Stimulated activated CD8-positive, alpha-beta memory T cell treated with anti-CD3 and anti-CD28 coated beads, Interleukin-12 subunit alpha, Interleukin-12 subunit beta, amount 100 ng/mL, for 4 hours (primary cell): ENCODE measurements around the gene CEACAM18.
"Not testable (repeated sequence)": the region's sequence is repeated elsewhere in the genome, so short reads cannot be mapped to it uniquely, and the experiment has no call there.

Source experiments
- DNase-seq: peaks from one replicate; pipeline ENCODE4 v3.0.0-alpha.2; 2020; ENCODE audit warnings: low read depth

The CEACAM18 gene

DNA sequence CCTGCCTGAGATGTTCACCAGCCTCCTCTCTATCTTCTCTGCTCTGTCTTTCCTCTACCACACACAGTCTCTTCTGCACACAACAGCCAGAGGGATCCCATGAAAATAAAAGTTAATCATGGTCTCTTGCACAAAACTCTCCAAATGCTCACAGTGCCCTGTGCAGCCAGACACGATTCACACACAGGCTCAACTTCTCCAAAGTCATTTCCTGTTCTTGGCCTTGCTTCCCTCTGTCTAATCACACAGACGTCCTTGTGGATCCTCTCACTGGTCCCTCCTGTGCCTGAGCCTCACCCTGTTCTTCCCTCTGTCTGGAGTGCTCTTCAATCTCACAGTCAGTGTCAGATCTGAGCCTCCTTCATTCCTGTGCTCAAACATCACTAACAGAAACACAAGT is 15.4 kb downstream of the CEACAM18 start:
- no peak for DNase-seq

DNA sequence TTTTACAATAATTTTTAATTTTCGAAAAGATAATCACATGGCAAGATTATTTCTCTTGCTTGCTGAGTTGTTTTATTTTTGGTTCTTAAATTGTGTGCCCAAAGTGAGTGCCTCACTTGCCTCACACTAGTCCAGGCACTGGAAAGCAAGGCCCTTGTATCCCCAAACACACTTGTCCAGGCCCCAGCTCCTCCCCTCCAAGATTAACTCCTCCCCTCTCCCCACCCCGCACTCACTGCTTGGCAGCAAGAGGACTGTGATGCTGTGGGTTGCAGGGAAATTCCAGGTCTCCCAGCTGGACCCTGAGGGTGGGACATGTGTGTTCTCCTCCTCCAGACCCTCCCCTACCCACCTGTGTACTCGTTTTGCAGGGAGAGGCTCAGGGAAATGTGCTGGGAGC is 19.3 kb downstream of the CEACAM18 start:
- DNase-seq = no peak

DNA sequence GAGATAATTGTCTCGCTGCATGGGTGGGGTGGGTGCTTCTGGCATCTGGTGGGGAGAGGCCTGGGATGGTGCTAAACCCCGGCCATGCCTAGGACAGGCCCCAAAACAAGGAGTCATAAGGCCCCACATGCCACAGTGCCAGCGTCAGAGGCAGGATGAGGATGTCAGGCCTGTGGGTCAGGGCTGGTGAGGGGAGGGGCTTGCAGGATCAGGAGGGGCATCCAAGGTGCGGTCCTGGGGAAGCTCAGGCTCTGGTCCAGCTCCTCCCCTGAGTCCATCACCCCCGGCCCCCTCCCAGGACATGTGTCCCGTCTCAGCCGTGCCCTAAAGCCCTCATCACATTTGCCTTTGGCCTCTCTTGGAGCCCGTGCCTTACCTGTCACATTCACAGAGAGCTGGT is 22.6 kb downstream of the CEACAM18 start:
- not testable (repeated sequence) for DNase-seq

DNA sequence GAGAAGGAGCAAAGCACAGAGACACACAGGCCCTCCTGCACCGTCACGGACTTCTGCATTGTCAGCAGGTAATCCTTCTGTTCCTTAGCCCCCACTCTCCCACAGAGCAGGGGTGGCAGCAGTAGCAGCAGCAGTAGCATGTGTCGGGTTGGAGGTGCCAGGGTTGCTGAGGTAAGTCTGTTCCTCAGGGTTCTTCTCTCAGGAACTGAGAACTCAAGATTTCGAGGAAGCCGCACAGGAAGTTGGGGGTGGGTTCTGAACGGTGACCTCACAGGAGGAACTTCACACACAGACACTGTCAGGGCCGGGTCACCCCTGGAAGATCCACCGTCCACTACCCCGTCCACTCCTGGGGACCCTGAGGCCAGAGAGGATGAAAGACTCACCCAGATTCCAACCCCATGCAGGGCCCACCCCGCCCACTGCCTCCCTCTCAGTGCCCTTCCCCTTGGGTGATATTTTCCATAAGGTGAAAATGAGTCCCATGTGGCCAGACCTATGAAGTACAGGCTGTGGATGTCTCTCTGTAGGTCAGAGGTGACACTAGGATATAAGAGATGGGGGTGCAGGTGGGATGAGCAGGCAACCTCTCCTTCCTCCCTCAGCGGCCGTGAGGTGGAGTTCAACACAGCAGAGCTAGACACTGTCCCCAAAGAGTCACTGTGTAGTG is 23.4 kb downstream of the CEACAM18 start, which contains the start of gene SIGLEC12:
SIGLEC12 (minus strand) TSS at position 207 of the 670 bp plus-strand sequence; CDS start at position 140, 67 bp downstream.
- DNase-seq = no peak

DNA sequence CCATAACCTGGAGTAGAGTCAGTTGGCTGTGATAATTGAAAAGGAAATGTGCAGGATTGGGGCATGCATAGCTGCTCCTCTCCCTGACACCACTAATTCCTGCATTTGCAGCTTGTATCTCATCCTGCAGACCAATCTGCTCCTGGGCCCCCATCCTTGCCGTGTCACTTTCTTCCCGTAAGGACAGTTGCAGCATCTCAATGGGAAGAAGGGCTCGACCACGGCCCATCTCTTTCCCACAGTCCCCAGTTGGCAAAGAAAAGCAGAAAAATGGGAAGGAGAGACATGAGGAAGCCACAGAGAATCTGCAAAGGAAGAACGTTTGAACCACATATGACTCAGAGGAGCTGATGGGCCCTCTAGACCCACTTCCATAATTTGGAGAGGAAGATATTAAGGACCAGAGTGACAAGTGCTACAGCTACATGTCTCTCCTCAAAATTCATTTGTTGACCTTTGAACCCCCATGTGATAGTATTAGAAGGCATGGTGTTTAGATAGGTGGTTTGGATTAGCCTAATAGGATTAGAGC is 25.0 kb downstream of the CEACAM18 start:
- no peak for DNase-seq

DNA sequence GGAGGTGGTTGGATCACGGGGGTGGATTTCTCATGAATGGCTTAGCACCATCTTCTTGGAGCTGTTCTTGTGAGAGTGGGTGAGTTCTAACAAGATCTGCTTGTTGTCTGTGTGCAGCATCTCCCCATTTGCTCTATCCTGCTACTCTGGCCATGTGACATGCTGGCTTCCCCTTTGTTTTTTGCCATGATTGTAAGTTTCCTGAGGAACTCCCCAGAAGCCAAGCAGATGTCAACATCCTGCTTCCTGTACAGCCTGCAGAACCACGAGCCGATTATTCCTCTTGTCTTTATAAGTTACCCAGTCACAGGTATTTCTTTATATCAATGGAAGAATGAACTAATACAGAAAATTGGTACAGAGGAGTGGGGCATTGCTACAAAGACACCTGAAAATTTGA is 25.6 kb downstream of the CEACAM18 start:
- DNase-seq = no peak

DNA sequence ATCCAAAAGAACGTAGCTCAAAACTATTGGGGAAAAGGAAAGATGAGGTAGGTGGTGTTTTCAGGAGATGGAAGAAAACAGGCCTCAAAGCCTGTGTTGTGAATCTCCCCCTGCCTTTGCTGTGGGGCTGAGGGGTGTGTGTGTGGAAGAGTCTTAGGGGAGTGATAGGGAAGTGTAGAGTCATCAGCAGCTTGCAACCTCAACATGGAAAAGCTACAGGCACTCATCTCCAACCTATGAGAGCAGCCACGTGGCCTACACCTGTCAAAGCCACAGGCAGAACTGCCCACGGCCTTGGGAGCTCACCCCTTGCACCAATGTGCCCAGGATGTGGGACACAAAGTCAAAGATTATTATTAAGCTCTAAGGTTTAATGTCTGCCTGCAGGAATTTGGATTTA is 27.6 kb downstream of the CEACAM18 start:
- DNase-seq = no peak

DNA sequence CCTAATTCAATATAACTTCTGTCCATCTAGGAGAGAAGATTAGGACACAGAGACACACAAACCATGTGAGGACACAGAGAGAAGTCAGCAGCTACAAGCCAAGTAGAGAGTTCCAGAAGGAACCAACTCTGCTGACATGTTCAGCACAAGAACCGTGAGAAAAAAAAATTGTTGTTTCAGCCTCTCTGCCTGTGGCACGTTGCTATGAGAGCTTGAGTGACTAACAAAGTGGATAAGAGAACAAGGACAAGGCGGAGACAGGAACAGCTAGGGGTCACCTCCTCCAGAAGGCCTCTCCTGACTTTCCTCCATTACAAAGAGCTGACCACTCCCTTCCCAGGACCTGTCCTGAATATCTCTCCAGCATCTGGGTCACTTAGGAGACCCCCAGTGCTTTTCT is 28.9 kb downstream of the CEACAM18 start:
- no peak for DNase-seq

DNA sequence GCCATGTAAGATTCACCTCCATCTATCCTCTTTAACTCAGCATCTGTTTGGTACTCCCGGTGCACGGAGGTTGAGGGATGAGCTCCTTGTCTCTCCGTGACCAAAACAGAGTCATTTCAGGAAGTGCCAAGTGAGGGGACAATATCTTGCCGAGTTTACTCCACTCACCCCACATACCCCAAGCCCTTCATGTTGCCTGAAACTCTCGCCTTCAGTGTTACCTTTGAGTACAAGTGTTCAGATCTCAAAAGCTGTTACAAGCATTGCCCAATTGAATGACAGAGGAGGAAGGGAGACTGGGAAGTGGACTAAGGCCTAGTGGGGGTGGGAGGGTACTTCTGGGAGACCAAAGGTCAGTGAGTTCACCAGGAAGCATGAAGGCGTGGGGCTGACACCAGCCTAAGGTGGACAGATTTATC is 29.3 kb downstream of the CEACAM18 start:
- DNase-seq = no peak

DNA sequence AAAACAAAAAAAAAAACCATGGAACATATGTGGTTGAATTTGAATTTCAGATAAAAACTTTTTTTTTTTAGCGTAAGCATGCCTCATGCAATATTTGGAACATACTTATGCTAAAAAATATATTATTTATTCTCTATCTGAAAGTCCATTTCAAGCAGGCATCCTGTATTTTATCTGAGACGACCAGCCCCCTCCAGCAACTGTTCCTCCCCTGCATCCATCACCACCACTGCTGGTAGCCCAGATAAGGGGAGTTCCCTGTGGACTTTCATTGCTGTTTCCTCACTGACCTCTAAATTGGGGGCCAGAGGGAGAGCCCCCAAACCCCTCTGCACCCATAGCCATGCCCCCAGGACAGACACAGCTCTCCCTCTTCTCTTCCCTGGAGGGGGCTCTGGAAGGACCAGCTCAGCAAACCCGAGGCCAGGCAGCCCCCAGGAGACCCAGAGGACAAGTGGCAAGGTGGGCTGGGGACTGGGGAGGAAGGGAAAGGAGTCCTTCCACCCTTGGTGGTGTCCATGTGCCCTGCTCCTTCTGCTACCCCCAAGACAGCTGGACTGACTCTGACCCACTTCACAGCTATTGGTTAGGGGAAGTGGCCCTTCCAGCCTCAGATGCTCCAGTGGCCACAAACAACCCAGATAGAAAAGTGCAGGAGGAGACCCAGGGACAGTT is 29.9 kb downstream of the CEACAM18 start:
- DNase-seq = no peak

DNA sequence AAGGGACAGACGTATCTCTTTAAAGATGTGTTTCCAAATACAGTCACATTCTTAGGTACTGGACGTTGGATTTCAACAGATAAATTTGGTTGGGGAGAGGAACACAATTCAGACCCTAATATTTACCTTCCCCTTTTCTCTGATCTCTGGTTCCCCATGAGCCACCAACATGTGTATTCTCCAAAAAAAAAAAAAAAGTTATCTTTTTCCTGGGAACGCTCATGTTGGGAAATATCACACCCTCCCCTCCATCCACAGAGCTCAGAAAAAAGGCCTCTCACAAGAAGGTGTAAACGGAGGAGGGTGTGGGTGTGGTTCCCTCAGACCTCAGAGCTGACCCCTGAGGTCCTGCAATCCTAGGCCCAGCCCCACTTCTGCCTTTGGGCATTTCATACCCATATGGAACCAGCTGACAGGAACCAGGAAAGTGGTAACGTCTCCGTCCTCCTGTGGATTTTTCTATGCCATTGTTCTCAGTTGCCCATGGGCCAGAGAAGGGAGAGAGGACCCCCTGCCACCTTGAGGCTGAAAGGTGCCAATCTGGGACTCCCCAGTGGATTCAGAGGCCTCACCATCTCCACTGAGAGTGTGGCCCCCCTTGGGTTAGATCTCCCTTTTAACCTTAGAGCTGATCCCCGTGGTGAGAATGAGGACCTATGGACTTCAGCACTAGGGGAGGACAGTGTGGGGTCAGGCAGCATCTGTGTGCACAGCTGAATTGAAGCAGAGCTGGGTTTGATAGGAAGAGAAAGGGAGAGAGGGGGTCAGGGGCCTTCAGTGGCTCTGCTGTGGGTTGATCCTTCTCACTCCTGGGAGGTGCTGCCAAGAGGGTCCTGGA is 31.7 kb downstream of the CEACAM18 start:
- DNase-seq = no peak

DNA sequence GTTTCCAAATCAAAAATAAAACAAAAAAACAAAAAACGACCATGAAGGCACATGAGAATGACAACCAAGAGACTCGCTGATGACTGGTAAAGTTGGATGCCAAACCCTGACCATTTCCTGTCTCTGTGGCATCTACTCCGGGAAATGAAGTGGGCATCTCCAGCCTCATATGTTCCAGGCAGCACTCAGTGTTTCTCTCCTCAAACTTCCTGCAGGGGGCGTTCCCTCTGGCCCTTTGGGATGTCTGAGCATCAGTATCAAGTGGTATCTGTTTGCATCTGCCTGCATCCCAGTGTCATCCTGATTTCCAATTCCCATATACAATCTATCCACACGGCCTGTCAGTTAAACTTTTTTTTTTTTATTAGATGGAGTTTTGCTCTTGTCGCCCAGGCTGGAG is 33.0 kb downstream of the CEACAM18 start:
- no peak for DNase-seq

DNA sequence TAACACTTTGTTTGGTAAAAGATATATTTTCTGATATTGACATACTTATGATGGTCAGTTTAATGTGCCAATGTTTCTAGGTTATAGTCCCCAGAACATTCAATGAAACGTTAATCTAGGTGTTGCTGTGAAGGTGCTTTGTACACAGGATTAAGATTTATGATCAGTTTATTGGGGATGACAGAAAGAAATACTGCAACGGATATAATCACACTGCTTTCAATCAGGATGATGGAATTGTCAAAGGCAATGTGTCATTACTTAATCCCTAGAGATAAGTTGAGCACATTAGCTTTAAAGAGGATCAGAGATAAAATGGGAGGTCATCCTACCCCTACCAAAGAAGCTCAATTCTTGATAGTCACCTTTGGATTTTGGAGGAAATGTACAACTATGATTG is 35.6 kb downstream of the CEACAM18 start:
- no peak for DNase-seq

DNA sequence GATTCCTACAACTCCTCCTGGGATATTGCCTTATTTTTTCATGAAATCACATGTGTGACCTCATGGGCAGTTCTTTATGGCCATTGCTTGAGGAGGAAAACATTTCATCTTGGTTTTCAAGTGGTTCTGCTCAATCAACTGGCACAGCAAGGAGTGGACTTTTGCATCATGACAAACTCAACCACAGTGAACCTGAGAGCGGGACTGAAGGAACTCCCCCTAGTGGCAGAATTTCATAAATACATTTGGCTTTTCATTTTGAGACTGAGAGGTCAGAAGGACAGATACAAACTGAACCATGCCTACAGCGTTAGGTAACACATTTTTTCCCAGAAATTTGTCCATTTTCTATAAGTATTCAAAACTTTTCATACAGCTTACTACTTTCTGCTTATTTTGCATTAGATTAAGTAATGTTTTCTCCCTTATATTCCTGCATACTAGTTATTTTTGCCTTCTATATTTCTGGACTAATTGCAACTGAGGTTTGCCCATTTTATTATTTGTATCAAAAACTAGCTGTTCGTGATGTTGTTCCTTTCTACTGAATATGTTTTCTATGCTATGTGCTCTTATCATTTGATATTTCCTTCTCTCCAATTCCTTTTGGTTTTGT is 36.6 kb downstream of the CEACAM18 start:
- no peak for DNase-seq

DNA sequence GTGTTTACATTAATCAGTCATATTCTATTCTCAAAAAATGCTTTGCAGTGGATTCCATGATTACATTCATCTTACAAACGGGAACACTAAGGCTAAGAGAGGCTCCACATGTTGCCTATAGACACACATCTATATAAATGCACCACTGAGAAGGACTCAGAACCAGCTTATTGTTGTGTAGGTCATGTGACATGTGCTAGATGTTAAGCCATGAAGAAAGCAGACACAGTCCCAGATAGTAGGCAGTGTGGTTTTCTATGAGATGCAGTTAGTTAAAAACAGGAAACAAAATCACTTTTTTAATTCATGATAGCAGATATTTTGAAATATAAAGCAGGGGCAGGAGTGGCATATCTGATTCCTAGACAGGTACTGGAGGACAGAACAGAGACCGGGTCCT is 42.4 kb downstream of the CEACAM18 start:
- DNase-seq = no peak

DNA sequence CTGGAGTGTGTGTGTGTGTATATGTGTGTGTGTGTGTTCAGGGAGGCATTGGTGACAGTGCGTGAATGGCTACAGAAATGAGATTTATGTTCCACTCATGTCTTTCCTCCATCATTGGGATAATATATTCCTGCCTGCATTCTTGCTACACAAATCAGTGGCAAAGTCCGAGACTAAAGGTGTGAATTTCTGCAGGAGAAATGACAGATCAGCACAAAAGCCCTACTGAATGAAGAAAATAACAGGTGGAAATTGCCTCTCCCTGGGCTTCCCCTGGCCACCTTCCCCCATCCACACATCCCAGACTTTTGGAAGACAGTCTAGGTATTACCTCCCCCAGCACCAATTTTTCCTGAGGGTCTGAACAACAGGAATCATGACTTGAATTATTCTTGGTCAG is 43.0 kb downstream of the CEACAM18 start:
- no peak for DNase-seq

DNA sequence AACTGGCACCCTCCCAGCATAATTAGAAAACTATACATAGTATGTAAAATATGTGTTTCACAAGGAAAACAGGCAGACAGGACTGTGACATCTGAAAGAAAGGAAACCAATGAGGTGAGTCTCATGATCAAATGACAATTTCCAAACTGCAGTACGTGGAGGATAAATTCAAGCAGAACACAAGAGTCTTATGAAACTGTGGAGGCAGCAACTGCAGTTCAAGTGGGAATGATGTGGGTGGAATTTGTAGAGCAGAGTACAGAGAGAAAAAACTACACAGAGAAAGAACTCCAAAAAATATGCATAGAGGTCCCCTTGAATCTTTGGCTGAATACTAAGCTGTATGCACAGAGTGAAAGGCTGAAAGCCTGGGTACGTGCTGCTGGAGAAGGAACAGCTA is 43.4 kb downstream of the CEACAM18 start:
- no peak for DNase-seq

DNA sequence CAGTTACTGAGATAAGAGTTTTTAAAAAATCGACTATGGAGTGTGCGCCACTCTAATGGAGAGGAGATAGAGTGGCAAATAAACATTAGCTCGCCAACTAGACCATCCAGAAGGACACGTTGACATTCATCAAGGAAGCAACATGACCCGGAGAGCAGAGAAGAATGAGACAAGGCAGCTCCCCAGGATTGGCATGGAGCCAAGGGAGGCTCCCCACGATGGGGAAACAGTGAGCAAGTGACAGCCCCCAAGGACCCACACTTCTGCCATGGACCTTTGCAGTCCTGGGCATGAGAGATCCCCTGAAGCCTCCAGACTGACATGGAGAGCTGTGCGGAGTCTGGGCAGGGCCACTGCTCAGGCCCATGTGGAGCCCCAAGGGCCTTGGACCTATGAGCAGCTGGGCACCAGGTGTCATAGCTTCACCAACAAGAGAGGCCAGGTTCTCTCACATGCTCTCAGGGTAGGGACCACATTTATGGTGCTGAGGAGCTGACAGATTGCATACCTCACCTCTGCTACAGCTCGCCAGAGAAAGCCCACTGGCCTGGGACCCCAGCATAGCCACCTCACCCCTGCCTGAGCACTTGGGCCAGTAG is 46.4 kb downstream of the CEACAM18 start:
- DNase-seq = no peak

DNA sequence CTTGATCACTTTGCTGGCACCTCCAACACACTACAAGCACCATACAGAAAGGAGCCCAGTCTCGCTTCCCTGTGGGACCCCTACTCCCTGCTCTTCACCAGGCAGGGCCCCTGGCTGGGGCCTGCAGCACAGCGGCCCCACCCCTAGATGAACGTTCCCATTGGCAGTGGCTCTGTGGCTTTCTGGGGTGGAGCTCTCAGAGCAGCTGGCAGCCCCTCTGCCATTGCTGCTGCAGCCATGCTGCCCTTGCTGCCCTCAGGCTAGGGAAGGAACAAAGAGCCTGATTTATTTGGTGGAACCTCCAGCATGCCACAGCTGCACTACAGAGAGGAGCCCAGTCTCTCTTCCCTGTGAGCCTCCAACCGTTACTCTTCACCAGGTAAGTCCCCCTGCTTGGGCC is 47.3 kb downstream of the CEACAM18 start:
- DNase-seq = no peak

DNA sequence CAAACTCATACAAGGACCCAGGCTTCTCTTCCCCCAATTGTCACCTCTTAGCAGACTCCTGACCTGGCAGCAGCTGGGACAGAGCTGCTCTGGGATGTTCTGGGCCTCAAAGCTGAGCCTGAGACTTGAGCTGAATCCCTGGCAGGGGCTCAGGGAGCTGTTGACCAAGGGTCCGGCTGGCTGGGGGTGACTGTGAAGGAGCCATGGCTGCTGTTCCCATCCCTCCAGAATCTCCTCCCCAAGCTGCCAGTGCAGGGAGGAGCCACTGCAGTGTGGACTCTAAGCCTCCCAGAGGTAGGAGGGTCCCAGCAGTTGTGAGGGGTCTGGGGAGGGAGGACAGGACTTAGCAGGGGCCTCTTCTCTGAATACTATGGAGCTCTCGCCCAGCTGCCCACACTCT is 51.0 kb downstream of the CEACAM18 start:
- no peak for DNase-seq

DNA sequence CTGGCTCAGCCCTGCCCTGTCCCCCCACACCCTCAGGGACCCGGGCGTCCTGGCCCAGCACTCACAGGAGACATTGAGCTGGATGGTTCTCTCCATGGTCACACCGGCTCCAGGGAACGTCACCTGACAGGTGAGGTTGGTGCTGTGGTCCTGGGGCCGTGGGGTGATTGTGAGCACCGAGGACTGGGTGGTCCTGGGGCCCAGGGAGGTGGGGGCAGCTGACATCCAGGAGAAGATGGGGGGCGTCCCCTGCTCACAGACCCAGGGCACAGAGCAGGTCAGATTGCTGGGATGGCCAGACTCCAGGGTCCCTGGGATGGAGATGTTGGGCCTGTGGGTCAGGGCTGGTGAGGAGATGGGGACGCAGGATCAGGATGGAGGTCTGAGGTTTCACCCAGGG is 52.3 kb downstream of the CEACAM18 start:
- no peak for DNase-seq
